ENCODE measurements around the gene PTPRM. TPM values are rescaled to one million over a fixed set of nuclear protein-coding genes. Genes with fewer than 3 reads are reported as not detected.

PTPRM gene
- total and polyA plus RNA-seq, 2 experiments from 2014 or later = 30.9 to 62.8 TPM

- H3K36me3 ChIP-seq (ENCODE audit: low read depth) = no peaks in the 10 kb centered on the region
- WGBS, 2 experiments (ENCODE audit: low coverage in 1 of 2, low lambda C conversion rate in 2 of 2, missing lambda C conversion rate in 2 of 2) = 15 to 20% methylated on average over 2 of the region's 2 CpGs
- H3F3A ChIP-seq (ENCODE audit: insufficient read depth) = no peaks in the 10 kb centered on the region
- no peaks in the 10 kb centered on the region; the same call in 1 of the 2 replicates for H4K20me1 ChIP-seq (ENCODE audit: insufficient read depth)
- no peak for TF ChIP-seq EZH2phosphoT487 (IDR thresholded peaks at IDR 0.05; ENCODE audit: insufficient read depth, low read depth)
- TF ChIP-seq EZH2 (IDR thresholded peaks at IDR 0.05; ENCODE audit: insufficient read depth, poor library complexity, severe bottlenecking) = no peak
- DNase-seq = no peak
- H3K9ac ChIP-seq = no peak overlapping the region
- no peak overlapping the region for H3K4me3 ChIP-seq
- no peaks in the 10 kb centered on the region for H3K79me2 ChIP-seq (ENCODE audit: insufficient read depth)
- no peak overlapping the region for H2AFZ ChIP-seq
- H3K9me2 ChIP-seq (ENCODE audit: insufficient read depth) = no peaks in the 10 kb centered on the region
- no peaks in the 10 kb centered on the region for H3K27me3 ChIP-seq (replicated peaks; ENCODE audit: insufficient read depth)
- H3K4me2 ChIP-seq (ENCODE audit: unreplicated experiment) = no peak overlapping the region
- no peaks in the 10 kb centered on the region for H3K9me3 ChIP-seq (ENCODE audit: low read depth)
- in situ Hi-C loops (cut with MboI) = no loop called here
- 0 out of 2 replicates have a peak, but pooled peaks cover 3% of the 10 kb centered on the region for H3K4me1 ChIP-seq (ENCODE audit: insufficient read depth)
- H3K27ac ChIP-seq = no peak overlapping the region
Measured at GRCh38 chr18:8364385-8364784, 797.3 kb downstream of the PTPRM start.

- Histone ChIP-seq H3K4me2 (ENCODE audit: unreplicated experiment) (no peak overlapping the region), H3K4me3 (no peak overlapping the region), H2AFZ (no peak overlapping the region), H3K9me2 (ENCODE audit: insufficient read depth) (no peaks in the 10 kb centered on the region), H3K36me3 (ENCODE audit: low read depth) (no peaks in the 10 kb centered on the region), H4K20me1 (ENCODE audit: insufficient read depth) (no peaks in the 10 kb centered on the region; the same call in 1 of the 2 replicates), H3K4me1 (ENCODE audit: insufficient read depth) (0 out of 2 replicates have a peak, but pooled peaks cover 3% of the 10 kb centered on the region), H3K27ac (no peak overlapping the region), H3K27me3 (replicated peaks; ENCODE audit: insufficient read depth) (no peaks in the 10 kb centered on the region), H3K9me3 (ENCODE audit: low read depth) (no peaks in the 10 kb centered on the region), H3F3A (ENCODE audit: insufficient read depth) (no peaks in the 10 kb centered on the region), H3K79me2 (ENCODE audit: insufficient read depth) (no peaks in the 10 kb centered on the region), H3K9ac (no peak overlapping the region)
- no peak for DNase-seq
- 92 to 95% methylated on average over 5 of the region's 5 CpGs for WGBS, 2 experiments (ENCODE audit: low coverage in 1 of 2, low lambda C conversion rate in 2 of 2, missing lambda C conversion rate in 2 of 2)
- in situ Hi-C loops (cut with MboI) = no loop called here
- no peak for TF ChIP-seq EZH2 (IDR thresholded peaks at IDR 0.05; ENCODE audit: insufficient read depth, poor library complexity, severe bottlenecking)
- no peak for TF ChIP-seq EZH2phosphoT487 (IDR thresholded peaks at IDR 0.05; ENCODE audit: insufficient read depth, low read depth)
Measured at GRCh38 chr18:8365006-8365405, 797.9 kb downstream of the PTPRM start.

GRCh38 chr18:8365528-8365927 lies 798.4 kb downstream of the PTPRM start:
- DNase-seq = no peak
- TF ChIP-seq EZH2 (IDR thresholded peaks at IDR 0.05; ENCODE audit: insufficient read depth, poor library complexity, severe bottlenecking) (no peak), EZH2phosphoT487 (IDR thresholded peaks at IDR 0.05; ENCODE audit: insufficient read depth, low read depth) (no peak)
- H3K4me1 ChIP-seq (ENCODE audit: insufficient read depth) = peaks cover 8% of the 10 kb centered on the region
- in situ Hi-C loops (cut with MboI) = no loop called here
- H3K4me2 ChIP-seq (ENCODE audit: unreplicated experiment) = no peak overlapping the region
- H3F3A ChIP-seq (ENCODE audit: insufficient read depth) = no peaks in the 10 kb centered on the region
- WGBS, 2 experiments (ENCODE audit: low coverage in 1 of 2, low lambda C conversion rate in 2 of 2, missing lambda C conversion rate in 2 of 2) = 86 to 93% methylated on average over 2 of the region's 2 CpGs
- no peak overlapping the region for H3K27ac ChIP-seq
- no peaks in the 10 kb centered on the region for H3K27me3 ChIP-seq (replicated peaks; ENCODE audit: insufficient read depth)
- H3K4me3 ChIP-seq = no peak overlapping the region
- H3K79me2 ChIP-seq (ENCODE audit: insufficient read depth) = no peaks in the 10 kb centered on the region
- no peaks in the 10 kb centered on the region for H3K9me3 ChIP-seq (ENCODE audit: low read depth)
- no peaks in the 10 kb centered on the region for H3K36me3 ChIP-seq (ENCODE audit: low read depth)
- no peaks in the 10 kb centered on the region; the same call in 1 of the 2 replicates for H4K20me1 ChIP-seq (ENCODE audit: insufficient read depth)
- H2AFZ ChIP-seq = no peak overlapping the region
- H3K9me2 ChIP-seq (ENCODE audit: insufficient read depth) = no peaks in the 10 kb centered on the region
- H3K9ac ChIP-seq = no peak overlapping the region

GRCh38 chr18:8366070-8366469 lies 799.0 kb downstream of the PTPRM start:
- Histone ChIP-seq H3K9ac (no peak overlapping the region), H2AFZ (no peak overlapping the region), H3F3A (ENCODE audit: insufficient read depth) (no peaks in the 10 kb centered on the region), H3K79me2 (ENCODE audit: insufficient read depth) (no peaks in the 10 kb centered on the region), H3K4me1 (ENCODE audit: insufficient read depth) (peaks cover 13% of the 10 kb centered on the region), H4K20me1 (ENCODE audit: insufficient read depth) (no peaks in the 10 kb centered on the region; the same call in 1 of the 2 replicates), H3K9me3 (ENCODE audit: low read depth) (no peaks in the 10 kb centered on the region), H3K4me2 (ENCODE audit: unreplicated experiment) (no peak overlapping the region), H3K27me3 (replicated peaks; ENCODE audit: insufficient read depth) (no peaks in the 10 kb centered on the region), H3K9me2 (ENCODE audit: insufficient read depth) (no peaks in the 10 kb centered on the region), H3K4me3 (no peak overlapping the region), H3K36me3 (ENCODE audit: low read depth) (no peaks in the 10 kb centered on the region), H3K27ac (no peak overlapping the region)
- 96 to 99% methylated on average over 5 of the region's 5 CpGs for WGBS, 2 experiments (ENCODE audit: low coverage in 1 of 2, low lambda C conversion rate in 2 of 2, missing lambda C conversion rate in 2 of 2)
- in situ Hi-C loops (cut with MboI) = no loop called here
- no peak for TF ChIP-seq EZH2phosphoT487 (IDR thresholded peaks at IDR 0.05; ENCODE audit: insufficient read depth, low read depth)
- no peak for TF ChIP-seq EZH2 (IDR thresholded peaks at IDR 0.05; ENCODE audit: insufficient read depth, poor library complexity, severe bottlenecking)
- no peak for DNase-seq

GRCh38 chr18:8366656-8367055 lies 799.5 kb downstream of the PTPRM start:
- Histone ChIP-seq H3K4me1 (ENCODE audit: insufficient read depth) (peaks cover 13% of the 10 kb centered on the region), H3F3A (ENCODE audit: insufficient read depth) (no peaks in the 10 kb centered on the region), H3K27ac (no peak overlapping the region), H3K9ac (no peak overlapping the region), H2AFZ (no peak overlapping the region), H3K36me3 (ENCODE audit: low read depth) (no peaks in the 10 kb centered on the region), H3K9me2 (ENCODE audit: insufficient read depth) (no peaks in the 10 kb centered on the region), H3K79me2 (ENCODE audit: insufficient read depth) (no peaks in the 10 kb centered on the region), H3K27me3 (replicated peaks; ENCODE audit: insufficient read depth) (no peaks in the 10 kb centered on the region), H3K4me3 (no peak overlapping the region), H4K20me1 (ENCODE audit: insufficient read depth) (no peaks in the 10 kb centered on the region; the same call in 1 of the 2 replicates), H3K9me3 (ENCODE audit: low read depth) (no peaks in the 10 kb centered on the region), H3K4me2 (ENCODE audit: unreplicated experiment) (no peak overlapping the region)
- WGBS, 2 experiments (ENCODE audit: low coverage in 1 of 2, low lambda C conversion rate in 2 of 2, missing lambda C conversion rate in 2 of 2) = 88 to 89% methylated on average over 16 of the region's 16 CpGs
- DNase-seq = no peak
- in situ Hi-C loops (cut with MboI) = no loop called here
- TF ChIP-seq EZH2 (IDR thresholded peaks at IDR 0.05; ENCODE audit: insufficient read depth, poor library complexity, severe bottlenecking) (no peak), EZH2phosphoT487 (IDR thresholded peaks at IDR 0.05; ENCODE audit: insufficient read depth, low read depth) (no peak)
